OCI-LY3 (cell line): Measurements from ENCODE around the gene STX4.

Experiments used
- CTCF ChIP-seq: fragments of 200-600, 300-600 bp; sonication (generic); IDR thresholded peaks from 2 replicates; pipeline ENCODE4 v1.5.1; 2014; ENCODE audit warnings: antibody characterized with exemption, low read length, low read depth
- EZH2phosphoT487 ChIP-seq: fragments of 200-600 bp; shearing (Covaris generic); IDR thresholded peaks from 2 replicates; pipeline ENCODE4 v1.6.1; 2018; ENCODE audit warnings: antibody characterized with exemption, mixed run types, low read depth

GRCh38 chr16:31079342-31079944, 46.1 kb downstream of the STX4 start:
- no peak for TF ChIP-seq CTCF
- TF ChIP-seq EZH2phosphoT487 = no peak
